GM12874 (cell line): ENCODE results near the gene TEPSIN.

Experiments
- CTCF ChIP-seq: IDR thresholded peaks from 2 replicates; pipeline ENCODE4 v1.5.1; 2011; ENCODE audit warnings: low read depth, mild to moderate bottlenecking, control low read depth, low read length, moderate library complexity; ENCODE audit not compliant: insufficient read depth

The TEPSIN gene

GRCh38 chr17:81196505-81197408 lies 42.1 kb downstream of the TEPSIN start:
- no peak for TF ChIP-seq CTCF

- no peak for TF ChIP-seq CTCF
Observed at GRCh38 chr17:81195941-81196495, 42.8 kb downstream of the TEPSIN start.

- no peak for TF ChIP-seq CTCF
Observed at GRCh38 chr17:81194941-81195901, 43.6 kb downstream of the TEPSIN start.

GRCh38 chr17:81194225-81194760 lies 44.6 kb downstream of the TEPSIN start:
- no peak for TF ChIP-seq CTCF

GRCh38 chr17:81193470-81194224 lies 45.2 kb downstream of the TEPSIN start:
- no peak for TF ChIP-seq CTCF

- no peak for TF ChIP-seq CTCF
Observed at GRCh38 chr17:81193051-81193410, 45.8 kb downstream of the TEPSIN start.
